Peyer's patch (tissue), 4 donors: ENCODE results near the gene DPYSL5. TPM values are rescaled to one million over a fixed set of nuclear protein-coding genes. Genes with fewer than 3 reads are reported as not detected.

ENCODE experiments used
- DNase-seq, 3 donors: peaks; one replicate each; pipeline ENCODE4 v3.0.0-alpha.2; 2017 to 2019
- H3K27ac ChIP-seq, 4 donors: fragments of 200-600 bp; sonication (generic); one replicate each; pipeline ENCODE4 v1.5.1; 2016 to 2019
- H3K27me3 ChIP-seq, 2 donors: fragments of 200-600 bp; sonication (generic); one replicate each; pipeline ENCODE4 v1.5.1; 2019
- H3K36me3 ChIP-seq, 3 donors: fragments of 200-600 bp; sonication (generic); one replicate each; pipeline ENCODE4 v1.5.1; 2016 to 2019
- H3K4me1 ChIP-seq, 4 donors: fragments of 200-600 bp; sonication (generic); one replicate each; pipeline ENCODE4 v1.5.1; 2016 to 2019
- H3K4me3 ChIP-seq, 4 donors: fragments of 200-600 bp; sonication (generic); 1 replicate in 3 of 4; 2 replicates in 1 of 4; pipeline ENCODE4 v1.5.1; 2016 to 2019; ENCODE audit warnings: mild to moderate bottlenecking in 1 of 4
- H3K9me3 ChIP-seq, 4 donors: fragments of 200-600 bp; sonication (generic); one replicate each; pipeline ENCODE4 v1.5.1; 2016 to 2019; ENCODE audit warnings: mild to moderate bottlenecking in 1 of 4
- CTCF ChIP-seq, 6 experiments: fragments of 450-650 bp in 4 of 6; fragments of 200-600 bp in 2 of 6; sonication (generic) in 1 of 6; IDR thresholded peaks; one replicate each; pipeline ENCODE4 v1.5.1; 2017 to 2019; ENCODE audit warnings: antibody characterized with exemption in 6 of 6, mild to moderate bottlenecking in 3 of 6, moderate library complexity in 1 of 6
- POLR2A ChIP-seq, 2 donors: fragments of 450-650 bp; IDR thresholded peaks; one replicate each; pipeline ENCODE4 v1.5.1; 2017; ENCODE audit warnings: antibody characterized with exemption in 2 of 2, mild to moderate bottlenecking in 2 of 2, moderate library complexity in 2 of 2
- total RNA-seq, 4 donors: library from RNA; depleted of rRNA; stranded (reverse); fragments of >200 nt; gene quantifications; one replicate each; pipeline ENCODE4 v1.1.0, GENCODE V29; 2016

DPYSL5 gene
- total RNA-seq, 4 donors from 2014 or later: 0.13 to 0.83 TPM; not detected in 2

GRCh38 chr2:26901326-26902183 is 53.6 kb downstream of the DPYSL5 start:
- no peaks in the 10 kb centered on the region for H3K36me3 ChIP-seq
- H3K27me3 ChIP-seq: no peaks in the 10 kb centered on the region
- no peaks in the 10 kb centered on the region for H3K9me3 ChIP-seq
- H3K4me1 ChIP-seq: no peaks in the 10 kb centered on the region
- no peak for DNase-seq
- no peak overlapping the region for H3K27ac ChIP-seq
- no peak overlapping the region for H3K4me3 ChIP-seq
- TF ChIP-seq CTCF (IDR thresholded peaks at IDR 0.05) (no peak), POLR2A (IDR thresholded peaks at IDR 0.05) (no peak)

- TF ChIP-seq CTCF (IDR thresholded peaks at IDR 0.05) (no peak), POLR2A (IDR thresholded peaks at IDR 0.05) (no peak)
- no peak for DNase-seq
- no peaks in the 10 kb centered on the region for H3K4me1 ChIP-seq
- no peak overlapping the region for H3K4me3 ChIP-seq
- no peaks in the 10 kb centered on the region for H3K36me3 ChIP-seq
- H3K9me3 ChIP-seq: no peaks in the 10 kb centered on the region
- no peak overlapping the region for H3K27ac ChIP-seq
- H3K27me3 ChIP-seq: no peaks in the 10 kb centered on the region
These were observed 55.7 kb downstream of the DPYSL5 start for GRCh38 chr2:26903676-26904075.

- Histone ChIP-seq H3K4me1 (no peaks in the 10 kb centered on the region), H3K27me3 (no peaks in the 10 kb centered on the region), H3K27ac (no peak overlapping the region), H3K9me3 (no peaks in the 10 kb centered on the region), H3K4me3 (no peak overlapping the region), H3K36me3 (no peaks in the 10 kb centered on the region)
- no peak for DNase-seq
- no peak for TF ChIP-seq CTCF (IDR thresholded peaks at IDR 0.05)
- TF ChIP-seq POLR2A (IDR thresholded peaks at IDR 0.05): no peak
These were observed 56.9 kb downstream of the DPYSL5 start for GRCh38 chr2:26904839-26905238.

GRCh38 chr2:26905341-26906198 is 57.6 kb downstream of the DPYSL5 start:
- DNase-seq: no peak
- Histone ChIP-seq H3K9me3 (no peaks in the 10 kb centered on the region), H3K4me3 (no peak overlapping the region), H3K27me3 (no peaks in the 10 kb centered on the region), H3K27ac (no peak overlapping the region), H3K4me1 (no peaks in the 10 kb centered on the region), H3K36me3 (no peaks in the 10 kb centered on the region)
- TF ChIP-seq CTCF (IDR thresholded peaks at IDR 0.05) (no peak), POLR2A (IDR thresholded peaks at IDR 0.05) (no peak)

GRCh38 chr2:26907416-26907815 is 59.5 kb downstream of the DPYSL5 start:
- H3K27ac ChIP-seq: no peak overlapping the region
- DNase-seq: no peak
- no peak overlapping the region for H3K4me3 ChIP-seq
- TF ChIP-seq CTCF (IDR thresholded peaks at IDR 0.05): no peak
- TF ChIP-seq POLR2A (IDR thresholded peaks at IDR 0.05): no peak
- no peaks in the 10 kb centered on the region for H3K9me3 ChIP-seq
- no peaks in the 10 kb centered on the region for H3K36me3 ChIP-seq
- H3K27me3 ChIP-seq: no peaks in the 10 kb centered on the region
- H3K4me1 ChIP-seq: no peaks in the 10 kb centered on the region
